ENCODE data around the gene FBXL17. TPM values are rescaled to one million over a fixed set of nuclear protein-coding genes. Genes with fewer than 3 reads are reported as not detected.

Gene FBXL17
- total RNA-seq, 1 experiment from 2014 or later: 5.3 TPM

DNA sequence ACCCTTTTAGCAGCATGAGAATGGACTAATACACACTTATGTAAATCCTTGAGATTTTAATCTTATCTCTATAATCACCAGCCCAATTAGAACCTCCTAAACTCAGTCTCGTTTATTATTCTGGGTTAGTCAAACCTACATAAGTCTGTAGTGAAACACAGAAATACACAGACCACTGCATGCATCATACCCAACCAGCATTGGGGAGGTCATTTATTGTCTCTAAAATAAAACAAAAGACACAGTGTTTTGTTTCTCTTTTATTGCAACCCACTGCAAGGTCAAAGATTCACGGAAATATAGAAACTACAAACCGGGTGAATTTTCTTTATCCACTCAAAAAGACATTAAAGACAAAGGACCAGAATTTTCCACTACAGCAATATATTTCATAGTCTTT is 523.1 kb downstream of the FBXL17 start:
- H2AFZ ChIP-seq (ENCODE audit: low read length): no peak overlapping the region
- no peak overlapping the region for H3K56ac ChIP-seq (ENCODE audit: insufficient read length, low read depth, low read length)
- H3K27me3 ChIP-seq (ENCODE audit: insufficient read depth, low read length): no peaks in the 10 kb centered on the region
- no peak overlapping the region for H3K9ac ChIP-seq (ENCODE audit: extremely low read depth, insufficient read length, low read length)
- no peaks in the 10 kb centered on the region for H3K23me2 ChIP-seq (ENCODE audit: insufficient read length, low read depth, low read length, poor library complexity, severe bottlenecking)
- no peak overlapping the region for H3K23ac ChIP-seq (ENCODE audit: insufficient read length, low read depth, low read length)
- DNase-seq: no peak
- H4K91ac ChIP-seq (ENCODE audit: insufficient read length, low read depth, low read length): no peak overlapping the region
- H3K27ac Mint-ChIP-seq: no peak overlapping the region
- no peak overlapping the region for H2BK15ac ChIP-seq (ENCODE audit: low read depth, low read length)
- H3K14ac ChIP-seq (ENCODE audit: insufficient read depth, low read length): no peak overlapping the region
- no peaks in the 10 kb centered on the region; the same call in 1 of the 2 replicates for H3K27me3 Mint-ChIP-seq (ENCODE audit: low read depth)
- H3K4me3 Mint-ChIP-seq: no peak overlapping the region
- H2BK5ac ChIP-seq (ENCODE audit: insufficient read length, low read length): no peak overlapping the region
- H3K36me3 Mint-ChIP-seq (ENCODE audit: insufficient read depth in 1 of 3, low read depth in 3 of 3): no peaks in the 10 kb centered on the region
- H3K79me2 ChIP-seq (ENCODE audit: insufficient read depth, low read length): no peaks in the 10 kb centered on the region
- no peak overlapping the region for H2BK120ac ChIP-seq (ENCODE audit: low read depth, low read length, poor library complexity, severe bottlenecking)
- WGBS (ENCODE audit: extremely low coverage, insufficient read length, low lambda C conversion rate): no CpG with 5 or more reads among the region's 3 CpGs
- H4K8ac ChIP-seq (replicated peaks; ENCODE audit: insufficient read length, low read depth, low read length): no peak overlapping the region
- H2AK5ac ChIP-seq (ENCODE audit: insufficient read length, low read length): no peak overlapping the region
- H3K9me3 Mint-ChIP-seq: no peaks in the 10 kb centered on the region
- no peak overlapping the region for H3K18ac ChIP-seq (ENCODE audit: insufficient read length, low read depth, low read length)
- no peak overlapping the region for H3K4me2 ChIP-seq (ENCODE audit: insufficient read depth, insufficient read length, low read length)
- H3K27ac ChIP-seq (ENCODE audit: insufficient read length, low read depth, low read length): no peak overlapping the region
- no peak for TF ChIP-seq CTCF (conservative IDR thresholded peaks at IDR 0.05)
- no peaks in the 10 kb centered on the region for H4K20me1 ChIP-seq (ENCODE audit: control insufficient read depth, insufficient read depth, insufficient read length)
- H3K4ac ChIP-seq (ENCODE audit: low read depth, low read length): no peak overlapping the region
- peaks cover 2 to 7% of the 10 kb centered on the region in 2 experiments; a peak in 3 of 4 replicates for H3K4me1 Mint-ChIP-seq
- H2BK12ac ChIP-seq (ENCODE audit: insufficient read length, low read depth, low read length): no peak overlapping the region
- H2BK20ac ChIP-seq (ENCODE audit: low read depth, low read length, poor library complexity, severe bottlenecking): no peak overlapping the region
- H3K79me1 ChIP-seq (ENCODE audit: insufficient read depth, low read depth, low read length, poor library complexity, severe bottlenecking): no peaks in the 10 kb centered on the region
- no peak overlapping the region for H3T11ph ChIP-seq (ENCODE audit: low read length)
- H3K4me1 ChIP-seq (ENCODE audit: insufficient read depth, low read length): no peaks in the 10 kb centered on the region
- no peak overlapping the region for H4K5ac ChIP-seq (ENCODE audit: insufficient read length, low read depth, low read length)
- H3K9me3 ChIP-seq (ENCODE audit: control insufficient read depth, low read depth, low read length): no peaks in the 10 kb centered on the region
